Neural cell (in vitro differentiated cells): ENCODE results near the gene BICDL1.

Source experiments
- POLR2AphosphoS5 ChIP-seq: IDR thresholded peaks from 2 replicates; pipeline ENCODE4 v1.6.1; 2012
- TAF1 ChIP-seq: IDR thresholded peaks from 2 replicates; pipeline ENCODE4 v1.6.1; 2012; ENCODE audit warnings: low read depth

DNA sequence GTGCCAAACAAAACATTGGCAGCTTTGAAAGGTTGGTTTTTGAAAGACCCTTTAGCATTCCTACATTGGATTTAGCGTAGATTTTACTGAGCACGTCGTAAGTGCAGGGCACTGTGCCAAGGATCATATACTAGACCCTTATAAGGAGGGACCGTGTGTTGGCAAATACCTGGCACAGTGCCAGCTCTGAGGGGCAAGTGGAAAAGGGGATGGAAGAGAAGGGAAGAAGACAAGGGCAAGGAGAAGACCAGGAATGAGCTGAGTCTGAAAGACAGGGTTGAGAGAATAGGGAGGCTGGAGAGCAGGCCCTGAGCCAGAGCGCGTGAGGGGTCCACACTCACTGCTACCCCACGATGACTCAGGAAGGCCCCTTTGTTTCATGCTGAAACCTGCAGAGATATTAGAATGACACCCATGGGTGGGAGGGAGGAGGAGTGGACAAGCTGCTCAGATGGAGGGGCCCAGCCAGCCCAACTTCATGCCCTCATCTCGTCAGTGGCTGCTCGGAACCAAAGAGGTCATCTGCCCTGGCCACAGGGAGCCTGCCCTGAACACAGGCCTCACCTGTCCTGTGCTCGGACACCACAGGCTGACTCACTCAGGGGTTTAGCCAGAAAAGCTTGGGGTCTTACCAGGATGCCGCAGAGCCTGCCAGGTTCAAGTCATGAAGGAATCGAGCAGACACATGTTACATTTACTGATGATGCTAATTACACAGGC lies 102.5 kb downstream of the BICDL1 start:
- TF ChIP-seq POLR2AphosphoS5, result no peak
- no peak for TF ChIP-seq TAF1
